Loucy (cell line): ENCODE measurements around the gene DENND4B.

ENCODE experiments used
- EZH2phosphoT487 ChIP-seq: fragments of 200-600 bp; IDR thresholded peaks from 2 replicates; pipeline ENCODE4 v1.6.1; 2018; ENCODE audit warnings: antibody characterized with exemption, mild to moderate bottlenecking, moderate library complexity, borderline replicate concordance
- TF ChIP-seq, protein P1 (sequence below): fragments of 200-600 bp; sonication (generic); conservative IDR thresholded peaks from 2 replicates; pipeline ENCODE4 v1.5.1; 2014; ENCODE audit warnings: mild to moderate bottlenecking, antibody characterized with exemption, low read length

DNA sequence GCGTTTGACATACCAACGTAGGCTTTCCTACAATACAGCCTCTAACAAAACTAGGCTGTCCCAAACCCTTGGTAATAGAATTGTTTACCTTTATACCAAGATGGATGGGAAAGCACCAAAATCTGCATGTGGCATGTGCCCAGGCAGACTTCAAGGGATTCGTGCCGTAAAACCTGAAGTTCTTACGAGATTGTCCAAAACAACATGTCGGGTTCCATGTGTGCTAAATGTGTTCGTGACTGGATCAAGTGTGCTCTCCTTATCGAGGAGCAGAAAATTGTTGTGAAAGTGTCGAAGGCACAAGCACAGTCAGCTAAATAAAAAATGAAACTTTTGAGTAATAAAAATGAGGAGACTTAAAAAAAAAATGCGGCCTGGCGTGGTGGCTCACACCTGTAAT lies 49.1 kb upstream of the DENND4B start:
- TF ChIP-seq, protein P1, sequence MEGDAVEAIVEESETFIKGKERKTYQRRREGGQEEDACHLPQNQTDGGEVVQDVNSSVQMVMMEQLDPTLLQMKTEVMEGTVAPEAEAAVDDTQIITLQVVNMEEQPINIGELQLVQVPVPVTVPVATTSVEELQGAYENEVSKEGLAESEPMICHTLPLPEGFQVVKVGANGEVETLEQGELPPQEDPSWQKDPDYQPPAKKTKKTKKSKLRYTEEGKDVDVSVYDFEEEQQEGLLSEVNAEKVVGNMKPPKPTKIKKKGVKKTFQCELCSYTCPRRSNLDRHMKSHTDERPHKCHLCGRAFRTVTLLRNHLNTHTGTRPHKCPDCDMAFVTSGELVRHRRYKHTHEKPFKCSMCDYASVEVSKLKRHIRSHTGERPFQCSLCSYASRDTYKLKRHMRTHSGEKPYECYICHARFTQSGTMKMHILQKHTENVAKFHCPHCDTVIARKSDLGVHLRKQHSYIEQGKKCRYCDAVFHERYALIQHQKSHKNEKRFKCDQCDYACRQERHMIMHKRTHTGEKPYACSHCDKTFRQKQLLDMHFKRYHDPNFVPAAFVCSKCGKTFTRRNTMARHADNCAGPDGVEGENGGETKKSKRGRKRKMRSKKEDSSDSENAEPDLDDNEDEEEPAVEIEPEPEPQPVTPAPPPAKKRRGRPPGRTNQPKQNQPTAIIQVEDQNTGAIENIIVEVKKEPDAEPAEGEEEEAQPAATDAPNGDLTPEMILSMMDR = no peak
- TF ChIP-seq EZH2phosphoT487 = no peak
